A549 (cell line): ENCODE results near the gene RPS4Y2. TPM values are rescaled to one million over a fixed set of nuclear protein-coding genes. Genes with fewer than 3 reads are reported as not detected.

Source experiments
- ATAC-seq, 2 experiments: fragments of 200-7000 bp in 1 of 2; fragments of >200 bp in 1 of 2; cut with Nextera tagmentation in 1 of 2; cut with Tn5 transposase in 1 of 2; 3 replicates each; pipeline versions ENCODE4 v1.8.0 to v1.9.1; 2018 to 2020; ENCODE audit warnings: mild to moderate bottlenecking in 1 of 2, moderate library complexity in 1 of 2
- CTCF ChIA-PET: fragments of 300-600 bp; sonication (Branson Sonifier 250); formaldehyde crosslinking; extraction: SDS; loops from one replicate; lab custom pipeline; 2021; ENCODE audit warnings: antibody characterized with exemption, inconsistent platforms; lab: Yijun Ruan, JAX
- POLR2A ChIA-PET: fragments of 350-600 bp; formaldehyde crosslinking; extraction: SDS; loops from one replicate; lab custom pipeline; 2021; ENCODE audit warnings: antibody characterized with exemption, inconsistent platforms; lab: Yijun Ruan, JAX
- DNase-seq, 2 experiments: peaks; one replicate each; pipeline versions ENCODE4 v3.0.0 to v3.0.0-alpha.2; 2011 to 2016; ENCODE audit warnings: low read depth in 1 of 2, low spot score in 1 of 2
- FAIRE-seq: peaks from 2 replicates; lab custom pipeline; 2011; peaks lifted over from hg19 to GRCh38; lab: Jason Lieb, UNC
- H3K27ac ChIP-seq, 2 experiments: fragments of >200 bp; sonication (Bioruptor Twin); formaldehyde crosslinking; 3 replicates each; pipeline ENCODE4 v1.5.1; 2016 to 2017
- H3K4me1 ChIP-seq: fragments of >200 bp; sonication (Bioruptor Twin); formaldehyde crosslinking; 3 replicates; pipeline ENCODE4 v1.6.1; 2016
- H3K4me2 ChIP-seq: fragments of >200 bp; sonication (Bioruptor Twin); formaldehyde crosslinking; 3 replicates; pipeline ENCODE4 v1.6.1; 2016
- H3K4me3 ChIP-seq: fragments of >200 bp; sonication (Bioruptor Twin); formaldehyde crosslinking; 3 replicates; pipeline ENCODE4 v1.5.1; 2016
- H3K9me3 ChIP-seq: fragments of >200 bp; sonication (Bioruptor Twin); formaldehyde crosslinking; 3 replicates; pipeline ENCODE4 v1.6.1; 2016
- BHLHE40 ChIP-seq: IDR thresholded peaks from 2 replicates; pipeline ENCODE4 v1.6.1; 2012; ENCODE audit warnings: low read depth, low read length, inconsistent platforms
- CHD2 ChIP-seq: fragments of 150-350 bp; IDR thresholded peaks from 2 replicates; pipeline ENCODE4 v1.6.1; 2014; ENCODE audit warnings: low read length; ENCODE audit not compliant: partially characterized antibody
- CTCF ChIP-seq: fragments of >200 bp; sonication (Bioruptor Twin); formaldehyde crosslinking; IDR thresholded peaks from 3 replicates; pipeline ENCODE4 v1.5.1; 2016
- ELK1 ChIP-seq: fragments of 150-350 bp; IDR thresholded peaks from 2 replicates; pipeline ENCODE4 v1.6.1; 2014; ENCODE audit warnings: low read depth, mild to moderate bottlenecking, low read length
- EP300 ChIP-seq, 2 experiments: fragments of >200 bp; sonication (Bioruptor Twin); formaldehyde crosslinking; IDR thresholded peaks; 2 replicates in 1 of 2; 3 replicates in 1 of 2; pipeline ENCODE4 v1.6.1; 2016 to 2017
- GATA3 ChIP-seq: IDR thresholded peaks from 2 replicates; pipeline ENCODE4 v1.6.1; 2012; ENCODE audit warnings: borderline replicate concordance
- HMGXB4 ChIP-seq: fragments of 250-450 bp; sonication (Bioruptor Pico); IDR thresholded peaks from 2 replicates; pipeline ENCODE4 v1.5.0; 2021; ENCODE audit warnings: mild to moderate bottlenecking, moderate library complexity, borderline replicate concordance
- HOXA7 ChIP-seq: fragments of 250-450 bp; sonication (Bioruptor Pico); IDR thresholded peaks from 2 replicates; pipeline ENCODE4 v1.5.0; 2020; ENCODE audit warnings: mild to moderate bottlenecking, moderate library complexity
- JUNB ChIP-seq: fragments of >200 bp; sonication (Bioruptor Twin); formaldehyde crosslinking; IDR thresholded peaks from 2 replicates; pipeline ENCODE4 v1.6.1; 2016
- MAX ChIP-seq: IDR thresholded peaks from 2 replicates; pipeline ENCODE4 v1.6.1; 2012
- NFE2L2 ChIP-seq: fragments of 150-350 bp; conservative IDR thresholded peaks from 2 replicates; pipeline ENCODE4 v1.6.1; 2014; ENCODE audit warnings: low read length
- NPAS2 ChIP-seq: fragments of 250-450 bp; sonication (Bioruptor Pico); IDR thresholded peaks from 2 replicates; pipeline ENCODE4 v1.8.0; 2022; ENCODE audit warnings: mild to moderate bottlenecking, moderate library complexity, borderline replicate concordance
- PBX3 ChIP-seq: IDR thresholded peaks from 2 replicates; pipeline ENCODE4 v1.6.1; 2012
- RAD21 ChIP-seq, 2 experiments: fragments of >200 bp in 1 of 2; sonication (Bioruptor Twin) in 1 of 2; formaldehyde crosslinking in 1 of 2; IDR thresholded peaks in 1 of 2; conservative IDR thresholded peaks in 1 of 2; 2 replicates in 1 of 2; 3 replicates in 1 of 2; pipeline ENCODE4 v1.6.1; 2012 to 2018; ENCODE audit warnings: inconsistent platforms in 1 of 2
- RCOR1 ChIP-seq: fragments of 150-350 bp; IDR thresholded peaks from 2 replicates; pipeline ENCODE4 v1.6.1; 2014; ENCODE audit warnings: antibody characterized with exemption, low read length, low read depth
- ZC3H11A ChIP-seq: fragments of 450-650 bp; IDR thresholded peaks from 2 replicates; pipeline ENCODE4 v1.6.1; 2014; ENCODE audit warnings: antibody characterized with exemption, mild to moderate bottlenecking
- ZFP36 ChIP-seq: fragments of 450-650 bp; IDR thresholded peaks from 2 replicates; pipeline ENCODE4 v1.6.1; 2014; ENCODE audit warnings: borderline replicate concordance; ENCODE audit not compliant: partially characterized antibody
- ZNF302 ChIP-seq: fragments of 250-450 bp; sonication (Bioruptor Pico); IDR thresholded peaks from 2 replicates; pipeline ENCODE4 v1.9.0; 2021; ENCODE audit warnings: inconsistent platforms, mild to moderate bottlenecking, moderate library complexity
- WGBS: methylation state at CpG from one replicate; pipeline ENCODE4 v1.1.6; 2017; ENCODE audit errors: missing lambda C conversion rate; 5-methylcytosine and 5-hydroxymethylcytosine counted together
- polyA plus RNA-seq, 4 experiments: library from polyadenylated mRNA; depleted of rRNA in 3 of 4; stranded (reverse); fragments of >200 nt; fragmentation: RNase III in 1 of 4; extraction: RNeasy Plus Mini Kit Qiagen cat#74134 plus additional on column Dnase treatment in 1 of 4; gene quantifications; 2 replicates in 3 of 4; 3 replicates in 1 of 4; pipeline ENCODE4 v1.2.3, GENCODE V29; 2011 to 2017

The RPS4Y2 gene
- polyA plus RNA-seq, 2 of the 4 experiments (the other 2 are of a cell fraction), result not detected

GRCh38 chrY:20784965-20785364 is 29.1 kb downstream of the RPS4Y2 start:
- no peak for FAIRE-seq
- Histone ChIP-seq H3K4me3 (no peak overlapping the region), H3K9me3 (no peaks in the 10 kb centered on the region), H3K4me2 (no peak overlapping the region), H3K27ac (no peak overlapping the region), H3K4me1 (no peaks in the 10 kb centered on the region)
- ChIA-PET CTCF (no interaction called here), POLR2A (no interaction called here)
- 0% methylated on average over 1 of the region's 1 CpG for WGBS
- DNase-seq, result no peak
- TF ChIP-seq ZNF302 (CRISPR knock-in tag), result no peak
- no peak for TF ChIP-seq ZFP36
- TF ChIP-seq ZC3H11A, result no peak
- TF ChIP-seq JUNB, result no peak
- TF ChIP-seq CTCF, result no peak
- no peak for TF ChIP-seq MAX
- no peak for TF ChIP-seq ELK1
- TF ChIP-seq RAD21 (conservative IDR thresholded peaks at IDR 0.05 in 1 of 2, IDR thresholded peaks at IDR 0.05 in 1 of 2), result no peak
- TF ChIP-seq EP300 (IDR thresholded peaks at IDR 0.05), result no peak
- TF ChIP-seq NFE2L2, result no peak
- no peak for TF ChIP-seq PBX3
- TF ChIP-seq NPAS2 (CRISPR knock-in tag), result no peak
- TF ChIP-seq BHLHE40, result no peak
- no peak for TF ChIP-seq GATA3
- ATAC-seq, result no peak

GRCh38 chrY:20787076-20787475 is 31.2 kb downstream of the RPS4Y2 start:
- Histone ChIP-seq H3K9me3 (no peaks in the 10 kb centered on the region), H3K4me1 (no peaks in the 10 kb centered on the region), H3K27ac (no peak overlapping the region), H3K4me2 (no peak overlapping the region), H3K4me3 (no peak overlapping the region)
- CTCF ChIA-PET, result no interaction called here
- TF ChIP-seq RCOR1 (no peak), HMGXB4 (no peak), BHLHE40 (no peak), CHD2 (no peak), HOXA7 (CRISPR knock-in tag) (no peak)
- no peak for FAIRE-seq
- ATAC-seq, result no peak
- POLR2A ChIA-PET, result no interaction called here
- no peak for DNase-seq
- WGBS, result 10% methylated on average over 3 of the region's 3 CpGs
